Central memory CD4-positive, alpha-beta T cell (primary cell): ENCODE measurements around the gene NKX2-8.
"Not testable (repeated sequence)": the region's sequence is repeated elsewhere in the genome, so short reads cannot be mapped to it uniquely, and the experiment has no call there.

Experiments
- DNase-seq: peaks from one replicate; pipeline ENCODE4 v3.0.0; 2022

The NKX2-8 gene

GRCh38 chr14:36579573-36580140 is 2.8 kb downstream of the NKX2-8 start:
- DNase-seq = no peak

DNA sequence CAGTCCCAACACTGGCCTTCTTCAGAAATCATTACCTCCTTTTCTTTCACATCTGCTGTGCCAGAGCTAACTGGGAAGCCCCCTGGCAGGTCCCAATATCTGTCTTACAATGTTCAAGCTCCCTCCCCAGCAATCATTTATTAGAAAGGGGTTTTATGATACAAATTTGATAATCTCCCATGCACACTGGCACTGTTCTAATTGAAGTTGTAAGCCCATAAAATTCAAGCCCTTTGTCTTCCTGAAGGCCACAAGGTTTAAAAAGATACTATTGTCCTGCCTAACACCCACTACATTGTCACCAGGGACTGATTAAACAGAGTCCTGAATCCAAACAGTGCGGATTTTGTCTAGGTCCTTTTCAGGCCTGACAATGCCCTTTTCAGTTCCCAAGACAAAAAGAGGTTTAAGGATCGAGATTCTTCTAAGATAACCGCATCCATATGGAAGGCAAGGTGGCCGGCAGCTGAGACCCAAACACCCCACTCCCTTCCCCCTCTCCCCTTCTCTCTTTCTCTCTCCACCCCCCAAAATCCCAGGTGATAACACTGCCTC is 3.3 kb downstream of the NKX2-8 start:
- no peak for DNase-seq

GRCh38 chr14:36570065-36570464 is 12.3 kb downstream of the NKX2-8 start:
- DNase-seq = no peak

DNA sequence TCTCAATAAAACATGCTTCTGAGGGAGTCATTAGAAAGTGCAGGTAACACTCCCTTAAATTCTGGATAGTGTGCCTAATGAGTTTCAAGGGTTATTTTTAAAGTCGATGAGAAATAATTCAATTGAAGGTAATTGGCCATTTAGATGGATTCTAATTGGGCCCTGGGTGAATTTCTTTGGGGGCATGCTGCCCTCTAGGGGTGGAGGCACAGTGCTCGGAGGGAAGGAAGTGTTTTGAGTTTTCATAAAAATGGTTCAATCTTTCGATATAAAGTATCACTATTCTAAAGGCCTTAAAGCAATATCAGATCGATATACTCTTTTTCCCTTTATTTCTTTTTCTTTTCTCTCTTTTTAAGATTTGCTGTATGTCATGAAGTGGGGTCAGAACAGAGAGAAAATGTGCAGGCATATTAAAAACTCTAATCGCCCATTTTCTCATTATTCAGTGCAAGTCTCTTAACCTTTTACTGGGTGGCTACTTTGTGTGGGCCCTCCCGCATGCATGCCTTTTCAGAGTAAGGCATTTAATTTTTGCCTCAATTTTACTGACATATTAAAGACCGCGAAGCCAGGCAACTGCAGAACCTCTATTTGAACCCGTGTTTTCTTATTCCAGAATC is 25.5 kb downstream of the NKX2-8 start:
- no peak for DNase-seq

GRCh38 chr14:36555998-36556743 is 26.2 kb downstream of the NKX2-8 start:
- DNase-seq = no peak

DNA sequence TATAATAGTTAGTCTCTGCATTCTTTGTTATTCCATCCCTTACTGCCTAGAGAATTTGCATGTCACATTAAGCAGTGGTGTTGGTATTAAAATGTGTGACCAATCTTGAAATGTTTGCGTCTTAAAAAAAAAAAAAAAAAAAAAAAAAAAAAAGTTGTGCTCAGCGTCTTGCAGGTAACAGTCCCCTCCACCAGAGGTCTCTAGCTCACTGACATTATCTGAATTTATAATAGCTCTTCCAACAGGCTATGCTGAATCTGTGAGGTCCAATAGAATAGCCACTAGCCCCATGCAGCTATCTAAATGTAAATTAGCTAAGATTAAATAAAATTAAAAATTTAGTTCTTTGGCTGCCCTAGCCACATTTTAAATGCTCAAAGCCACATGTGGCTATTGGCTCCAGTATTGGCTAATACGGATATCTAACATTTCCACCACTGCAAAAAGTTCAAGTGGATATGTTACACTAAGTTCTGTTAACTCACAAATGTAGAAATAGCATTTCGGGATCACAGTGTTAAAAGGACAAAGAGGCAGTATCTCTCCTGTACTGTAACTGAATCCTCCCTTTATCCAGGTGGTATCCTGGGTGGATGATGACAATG is 28.7 kb downstream of the NKX2-8 start:
- no peak for DNase-seq

DNA sequence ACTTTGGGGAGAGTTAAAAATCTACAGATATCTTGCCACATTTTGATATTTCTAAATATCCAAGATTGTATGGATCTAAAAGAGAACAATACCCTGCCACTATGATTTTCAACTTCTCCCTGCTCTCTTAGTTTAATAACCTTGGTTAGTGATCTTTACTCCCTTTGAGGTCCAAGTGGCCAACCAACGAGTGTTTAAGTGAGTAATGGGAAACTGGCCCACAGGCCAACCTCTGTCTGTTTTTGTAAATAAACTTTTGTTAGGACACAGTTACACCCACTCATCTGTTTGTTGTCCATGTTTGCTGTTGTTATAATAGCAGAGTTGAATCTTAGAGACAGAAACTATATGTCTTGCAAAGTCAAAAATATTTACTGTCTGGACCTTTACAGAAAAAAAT is 31.5 kb downstream of the NKX2-8 start:
- DNase-seq = no peak

DNA sequence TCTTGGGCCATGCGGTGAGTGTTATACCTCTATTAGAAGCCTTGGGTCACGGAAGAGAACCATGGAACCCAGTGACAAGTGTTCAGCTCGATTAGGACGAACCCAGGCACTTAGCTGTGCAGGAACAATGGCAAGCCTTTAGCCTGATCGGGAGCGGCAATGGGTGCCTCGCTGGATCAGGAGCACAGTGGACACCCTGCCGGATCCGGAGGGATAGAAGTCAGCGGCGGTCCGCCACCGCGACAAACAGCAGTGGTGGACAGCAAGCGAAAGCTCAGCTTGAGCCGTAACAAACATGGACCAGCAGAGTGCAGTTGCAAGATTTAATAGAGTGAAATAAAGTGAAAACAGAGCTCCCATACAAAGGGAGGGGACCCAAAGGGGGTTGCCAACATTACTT is 38.1 kb downstream of the NKX2-8 start:
- not testable (repeated sequence) for DNase-seq

DNA sequence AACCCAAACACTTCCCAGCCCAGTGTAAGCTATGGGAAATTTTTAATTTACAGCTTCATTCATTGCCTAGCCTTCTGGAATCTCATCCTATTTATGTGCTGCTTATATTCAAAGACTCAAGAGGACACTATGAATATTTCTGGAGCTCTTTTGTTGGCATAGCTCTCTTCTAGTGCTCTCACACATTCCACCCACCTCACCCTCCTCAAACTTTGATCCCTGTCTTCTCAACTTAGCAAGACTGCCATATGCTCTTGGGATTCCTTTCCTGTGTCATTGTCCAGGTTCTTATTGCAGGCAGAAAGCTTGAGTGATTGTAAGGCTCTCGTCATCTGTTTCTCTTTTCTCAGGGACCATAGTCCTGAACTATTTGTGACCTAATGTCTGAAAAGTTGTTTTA is 44.4 kb downstream of the NKX2-8 start:
- no peak for DNase-seq
